Mesenchymal stem cell (in vitro differentiated cells and primary cell): ENCODE results near the gene CEP192. TPM values are rescaled to one million over a fixed set of nuclear protein-coding genes. Genes with fewer than 3 reads are reported as not detected.

Source experiments
- DNase-seq: peaks from one replicate; pipeline ENCODE4 v3.0.0-alpha.2; 2013
- H2AFZ ChIP-seq: one replicate; pipeline ENCODE4 v1.6.1; 2013; ENCODE audit warnings: low read depth, mild to moderate bottlenecking, control low read depth, inconsistent platforms, low read length, moderate library complexity
- H2AK5ac ChIP-seq: 2 replicates; pipeline ENCODE4 v1.6.1; 2013; ENCODE audit warnings: low read length, moderate library complexity, mild to moderate bottlenecking, inconsistent platforms; ENCODE audit not compliant: severe bottlenecking
- H2BK120ac ChIP-seq: one replicate; pipeline ENCODE4 v1.6.1; 2013; ENCODE audit warnings: low read depth, mild to moderate bottlenecking, inconsistent platforms, low read length, moderate library complexity
- H2BK12ac ChIP-seq, 2 experiments: one replicate each; pipeline ENCODE4 v1.6.1; 2013; ENCODE audit warnings: inconsistent platforms in 2 of 2, low read length in 2 of 2, mild to moderate bottlenecking in 2 of 2, moderate library complexity in 2 of 2, control low read depth in 1 of 2
- H2BK15ac ChIP-seq: one replicate; pipeline ENCODE4 v1.6.1; 2013; ENCODE audit warnings: mild to moderate bottlenecking, low read depth, inconsistent platforms; ENCODE audit not compliant: poor library complexity, severe bottlenecking
- H2BK5ac ChIP-seq: 2 replicates; pipeline ENCODE4 v1.6.1; 2013; ENCODE audit warnings: low read depth, mild to moderate bottlenecking, low read length, control low read depth, inconsistent platforms; ENCODE audit not compliant: poor library complexity, severe bottlenecking
- H3K14ac ChIP-seq, 2 experiments: one replicate each; pipeline ENCODE4 v1.6.1; 2013; ENCODE audit warnings: inconsistent platforms in 2 of 2, low read length in 2 of 2, control low read depth in 1 of 2, mild to moderate bottlenecking in 1 of 2, moderate library complexity in 1 of 2
- H3K18ac ChIP-seq, 2 experiments: one replicate each; pipeline ENCODE4 v1.6.1; 2013; ENCODE audit warnings: inconsistent platforms in 2 of 2, low read length in 2 of 2, control low read depth in 1 of 2, low read depth in 1 of 2, mild to moderate bottlenecking in 1 of 2
- H3K23ac ChIP-seq, 2 experiments: one replicate each; pipeline ENCODE4 v1.6.1; 2013; ENCODE audit warnings: inconsistent platforms in 2 of 2, low read length in 2 of 2, mild to moderate bottlenecking in 2 of 2, moderate library complexity in 2 of 2, control low read depth in 1 of 2
- H3K27ac ChIP-seq: 2 replicates; pipeline ENCODE4 v1.5.1; 2013; ENCODE audit warnings: mild to moderate bottlenecking, moderate library complexity, low read length, control low read depth, inconsistent platforms; ENCODE audit not compliant: poor library complexity, severe bottlenecking
- H3K27me3 ChIP-seq, 2 experiments: 2 replicates each; pipeline versions ENCODE4 v1.6.1 to v1.7.0; 2013; ENCODE audit warnings: low read length in 2 of 2, mild to moderate bottlenecking in 2 of 2, moderate library complexity in 2 of 2, control low read depth in 1 of 2, inconsistent platforms in 1 of 2; ENCODE audit not compliant: control insufficient read depth in 1 of 2, insufficient read depth in 1 of 2
- H3K36me3 ChIP-seq, 2 experiments: 2 replicates each; pipeline versions ENCODE4 v1.6.1 to v1.7.0; 2013; ENCODE audit warnings: low read length in 2 of 2, control low read depth in 1 of 2, inconsistent platforms in 1 of 2, low read depth in 1 of 2, mild to moderate bottlenecking in 1 of 2; ENCODE audit not compliant: insufficient read depth in 2 of 2, control insufficient read depth in 1 of 2
- H3K4ac ChIP-seq, 2 experiments: one replicate each; pipeline ENCODE4 v1.6.1; 2013; ENCODE audit warnings: inconsistent platforms in 2 of 2, low read length in 2 of 2, mild to moderate bottlenecking in 2 of 2, moderate library complexity in 2 of 2, control low read depth in 1 of 2, low read depth in 1 of 2
- H3K4me1 ChIP-seq: 2 replicates; pipeline ENCODE4 v1.6.1; 2013; ENCODE audit warnings: low read depth, low read length, control low read depth; ENCODE audit not compliant: control insufficient read depth, insufficient read depth
- H3K4me2 ChIP-seq: 2 replicates; pipeline ENCODE4 v1.6.1; 2013; ENCODE audit warnings: low read length, mild to moderate bottlenecking, inconsistent platforms; ENCODE audit not compliant: poor library complexity, severe bottlenecking
- H3K4me3 ChIP-seq, 2 experiments: 2 replicates each; pipeline versions ENCODE4 v1.5.1 to v1.7.0; 2013; ENCODE audit warnings: low read length in 2 of 2, mild to moderate bottlenecking in 2 of 2, control low read depth in 1 of 2, low read depth in 1 of 2; ENCODE audit not compliant: insufficient read depth in 1 of 2
- H3K79me1 ChIP-seq: replicated peaks from 2 replicates; pipeline ENCODE4 v1.6.1; 2013; ENCODE audit warnings: mild to moderate bottlenecking, control low read depth, low read length, inconsistent platforms; ENCODE audit not compliant: poor library complexity, severe bottlenecking
- H3K9ac ChIP-seq: 2 replicates; pipeline ENCODE4 v1.7.0; 2013; ENCODE audit warnings: mild to moderate bottlenecking, low read length, moderate library complexity
- H3K9me3 ChIP-seq: 2 replicates; pipeline ENCODE4 v1.7.0; 2013; ENCODE audit warnings: mild to moderate bottlenecking, low read length; ENCODE audit not compliant: control insufficient read depth
- H4K8ac ChIP-seq: one replicate; pipeline ENCODE4 v1.6.1; 2013; ENCODE audit warnings: inconsistent platforms, mild to moderate bottlenecking, low read length, moderate library complexity
- H4K91ac ChIP-seq: one replicate; pipeline ENCODE4 v1.6.1; 2013; ENCODE audit warnings: mild to moderate bottlenecking, low read length, inconsistent platforms
- WGBS: methylation state at CpG from one replicate; pipeline ENCODE4 v1.1.7; 2013; ENCODE audit warnings: mixed read lengths; 5-methylcytosine and 5-hydroxymethylcytosine counted together
- polyA plus RNA-seq, 2 experiments: library from polyadenylated mRNA; stranded (reverse); fragments of 200-250 nt; gene quantifications; one replicate each; pipeline ENCODE4 v1.2.3, GENCODE V29; 2013

CEP192 gene, protein sequence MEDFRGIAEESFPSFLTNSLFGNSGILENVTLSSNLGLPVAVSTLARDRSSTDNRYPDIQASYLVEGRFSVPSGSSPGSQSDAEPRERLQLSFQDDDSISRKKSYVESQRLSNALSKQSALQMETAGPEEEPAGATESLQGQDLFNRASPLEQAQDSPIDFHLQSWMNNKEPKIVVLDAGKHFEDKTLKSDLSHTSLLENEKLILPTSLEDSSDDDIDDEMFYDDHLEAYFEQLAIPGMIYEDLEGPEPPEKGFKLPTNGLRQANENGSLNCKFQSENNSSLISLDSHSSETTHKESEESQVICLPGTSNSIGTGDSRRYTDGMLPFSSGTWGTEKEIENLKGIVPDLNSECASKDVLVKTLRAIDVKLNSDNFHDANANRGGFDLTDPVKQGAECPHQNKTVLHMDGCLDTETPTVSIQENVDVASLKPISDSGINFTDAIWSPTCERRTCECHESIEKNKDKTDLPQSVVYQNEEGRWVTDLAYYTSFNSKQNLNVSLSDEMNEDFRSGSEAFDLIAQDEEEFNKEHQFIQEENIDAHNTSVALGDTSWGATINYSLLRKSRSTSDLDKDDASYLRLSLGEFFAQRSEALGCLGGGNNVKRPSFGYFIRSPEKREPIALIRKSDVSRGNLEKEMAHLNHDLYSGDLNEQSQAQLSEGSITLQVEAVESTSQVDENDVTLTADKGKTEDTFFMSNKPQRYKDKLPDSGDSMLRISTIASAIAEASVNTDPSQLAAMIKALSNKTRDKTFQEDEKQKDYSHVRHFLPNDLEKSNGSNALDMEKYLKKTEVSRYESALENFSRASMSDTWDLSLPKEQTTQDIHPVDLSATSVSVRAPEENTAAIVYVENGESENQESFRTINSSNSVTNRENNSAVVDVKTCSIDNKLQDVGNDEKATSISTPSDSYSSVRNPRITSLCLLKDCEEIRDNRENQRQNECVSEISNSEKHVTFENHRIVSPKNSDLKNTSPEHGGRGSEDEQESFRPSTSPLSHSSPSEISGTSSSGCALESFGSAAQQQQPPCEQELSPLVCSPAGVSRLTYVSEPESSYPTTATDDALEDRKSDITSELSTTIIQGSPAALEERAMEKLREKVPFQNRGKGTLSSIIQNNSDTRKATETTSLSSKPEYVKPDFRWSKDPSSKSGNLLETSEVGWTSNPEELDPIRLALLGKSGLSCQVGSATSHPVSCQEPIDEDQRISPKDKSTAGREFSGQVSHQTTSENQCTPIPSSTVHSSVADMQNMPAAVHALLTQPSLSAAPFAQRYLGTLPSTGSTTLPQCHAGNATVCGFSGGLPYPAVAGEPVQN (N-terminal part only)
- 4.9 TPM for polyA plus RNA-seq (2013, experiment 1 of 2)
- polyA plus RNA-seq (2013, experiment 2 of 2) = 4.7 TPM

DNA sequence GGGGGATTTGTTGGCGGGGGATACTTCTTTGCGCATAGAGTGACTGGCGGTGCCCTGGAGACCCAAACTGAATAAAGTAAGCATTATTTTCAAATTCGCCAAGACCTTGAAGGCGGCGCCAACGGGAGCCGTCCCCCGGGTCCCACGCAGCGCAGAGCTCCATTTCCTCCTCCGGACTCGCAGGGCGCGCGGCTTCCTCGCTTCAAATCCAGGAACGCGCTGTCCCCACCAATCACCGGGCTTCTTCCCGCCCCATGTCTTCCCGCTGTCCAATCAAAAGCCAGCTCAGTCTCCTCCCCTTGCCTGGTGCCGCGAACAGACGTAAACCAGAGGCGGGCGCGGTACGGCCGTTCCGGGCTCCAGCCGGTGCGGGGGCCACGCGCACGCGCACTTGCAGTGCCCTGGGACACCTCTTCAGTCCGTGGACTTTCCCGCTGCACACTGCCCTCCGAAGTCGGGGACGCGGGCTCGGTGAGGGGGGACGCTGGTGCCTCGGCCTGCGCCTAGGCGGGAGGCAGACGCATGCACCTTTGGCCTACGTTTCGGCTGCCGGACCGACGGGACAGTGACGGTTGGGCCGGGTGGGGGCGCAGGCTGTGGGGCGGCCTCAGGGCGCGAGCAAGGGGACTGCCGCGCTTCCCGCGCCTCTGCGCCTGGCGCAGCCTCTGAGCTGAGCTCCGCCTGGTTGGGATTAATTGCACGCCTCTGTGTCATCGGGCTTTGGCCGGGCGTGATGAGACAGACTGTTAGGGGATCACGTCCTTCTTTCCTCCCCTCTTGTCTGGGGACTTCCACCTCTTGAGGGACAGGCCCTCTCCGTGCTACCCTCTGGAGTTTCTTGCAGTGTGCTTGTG is at the start of gene CEP192:
TSS of gene CEP192 (plus strand) at position 396 of the 854 bp plus-strand sequence. CDS start 8,063 bp downstream, outside the sequence.
- H4K8ac ChIP-seq = peak within 1 kb of the TSS; percentile 96
- H3K4me2 ChIP-seq = peak within 1 kb of the TSS; percentile 83
- H3K18ac ChIP-seq = peak within 1 kb of the TSS; percentile 88 to 100
- H3K79me1 ChIP-seq = peaks cover 6% of the 10 kb centered on the region
- peak within 1 kb of the TSS; percentile 96 for H3K9ac ChIP-seq
- H2BK5ac ChIP-seq = no peak within 1 kb of the TSS
- H3K27me3 ChIP-seq = no peaks in the 10 kb centered on the region
- peak within 1 kb of the TSS in 1 of 2 experiments; percentile 99 for H3K14ac ChIP-seq
- peaks cover 0 to 6% of the 10 kb centered on the region in 2 experiments for H3K36me3 ChIP-seq
- no peaks in the 10 kb centered on the region for H3K9me3 ChIP-seq
- H3K4me3 ChIP-seq = peak within 1 kb of the TSS; percentile 95 to 97
- H3K4ac ChIP-seq = peak within 1 kb of the TSS; percentile 54 to 61
- peak within 1 kb of the TSS; percentile 50 for H2BK120ac ChIP-seq
- peaks cover 10% of the 10 kb centered on the region for H3K4me1 ChIP-seq
- H2BK15ac ChIP-seq = peak within 1 kb of the TSS; percentile 73
- DNase-seq = peak; percentile 98
- H3K27ac ChIP-seq = peak within 1 kb of the TSS; percentile 87
- H3K23ac ChIP-seq = peak within 1 kb of the TSS in 1 of 2 experiments; percentile 99
- H4K91ac ChIP-seq = peak within 1 kb of the TSS; percentile 77
- peak within 1 kb of the TSS in 1 of 2 experiments; percentile 84 for H2BK12ac ChIP-seq
- no peak within 1 kb of the TSS for H2AK5ac ChIP-seq
- peak within 1 kb of the TSS; percentile 90 for H2AFZ ChIP-seq
- WGBS = under 1% methylated on average over 73 of the region's 73 CpGs

DNA sequence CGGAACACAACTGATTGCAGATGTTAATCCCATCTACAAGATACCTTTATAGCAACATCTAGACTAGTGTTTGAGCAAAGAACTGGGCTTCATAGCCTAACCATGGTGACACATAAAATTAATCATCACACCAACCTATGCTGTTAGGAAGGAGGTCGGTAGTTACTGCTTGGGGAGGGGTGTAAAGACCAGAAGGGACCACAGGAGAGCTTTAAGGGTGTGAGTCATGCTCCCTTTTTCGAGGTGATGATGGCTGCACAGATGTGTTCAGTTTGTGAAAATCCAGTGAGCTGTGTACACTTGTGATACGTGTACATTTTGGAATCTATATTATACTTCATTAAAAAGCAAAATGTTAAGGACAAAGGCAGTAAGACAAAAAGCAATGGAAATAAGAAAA is 47.9 kb upstream of the CEP192 start:
- 80% methylated on average over 1 of the region's 4 CpGs for WGBS
- no peak overlapping the region for H3K9ac ChIP-seq
- no peak overlapping the region for H3K23ac ChIP-seq

DNA sequence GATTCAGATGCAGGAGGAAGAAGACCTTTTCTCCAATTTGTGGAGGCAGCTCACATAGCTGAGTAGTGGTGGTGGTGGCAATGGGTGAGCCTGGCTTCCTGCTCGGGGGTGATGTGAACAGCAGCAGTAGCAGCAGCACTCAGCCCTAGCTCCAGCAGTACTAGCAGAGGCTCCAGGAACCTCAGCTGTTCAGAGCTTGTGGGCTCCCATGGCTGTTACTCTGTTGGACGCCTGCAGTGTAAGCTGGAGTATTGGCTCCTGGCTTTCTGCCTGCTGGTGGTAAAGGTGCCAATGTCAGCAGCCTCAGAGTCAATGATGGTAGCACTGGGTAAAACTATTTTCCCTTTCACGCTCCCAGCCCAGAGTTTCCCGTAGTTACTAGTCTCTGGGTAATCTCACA is 46.5 kb upstream of the CEP192 start:
- Histone ChIP-seq H2AK5ac (no peak overlapping the region), H4K91ac (peak overlapping the region; percentile 47), H3K79me1 (peaks cover under 1% of the 10 kb centered on the region), H3K4me1 (peaks cover 8% of the 10 kb centered on the region), H3K4me3 (no peak overlapping the region), H3K18ac (no peak overlapping the region), H2BK15ac (no peak overlapping the region), H3K14ac (peak overlapping the region in 1 of 2 experiments; percentile 3), H4K8ac (no peak overlapping the region), H3K27me3 (no peaks in the 10 kb centered on the region), H3K27ac (no peak overlapping the region), H3K36me3 (peaks cover 0 to 3% of the 10 kb centered on the region in 2 experiments), H3K9me3 (no peaks in the 10 kb centered on the region), H2BK120ac (no peak overlapping the region), H3K23ac (no peak overlapping the region), H3K9ac (no peak overlapping the region), H2BK5ac (no peak overlapping the region), H2BK12ac (no peak overlapping the region), H2AFZ (no peak overlapping the region), H3K4me2 (no peak overlapping the region), H3K4ac (no peak overlapping the region)
- 76% methylated on average over 3 of the region's 4 CpGs for WGBS
- DNase-seq = no peak

More for the DNA sequence above, 47.9 kb upstream of the CEP192 start:
- H3K14ac ChIP-seq = no peak overlapping the region
- H3K79me1 ChIP-seq = no peaks in the 10 kb centered on the region
- H3K4me2 ChIP-seq = no peak overlapping the region
- no peak overlapping the region for H2BK12ac ChIP-seq
- DNase-seq = no peak
- H3K9me3 ChIP-seq = no peaks in the 10 kb centered on the region
- no peaks in the 10 kb centered on the region for H3K27me3 ChIP-seq
- H3K27ac ChIP-seq = no peak overlapping the region
- no peaks in the 10 kb centered on the region for H3K36me3 ChIP-seq
- no peak overlapping the region for H4K91ac ChIP-seq
- no peak overlapping the region for H2BK5ac ChIP-seq
- H3K4me1 ChIP-seq = peaks cover 4% of the 10 kb centered on the region
- no peak overlapping the region for H2AFZ ChIP-seq
- H3K18ac ChIP-seq = no peak overlapping the region
- no peak overlapping the region for H2BK120ac ChIP-seq
- H4K8ac ChIP-seq = no peak overlapping the region
- no peak overlapping the region for H2BK15ac ChIP-seq
- H3K4ac ChIP-seq = no peak overlapping the region
- no peak overlapping the region for H3K4me3 ChIP-seq
- no peak overlapping the region for H2AK5ac ChIP-seq
